Natural killer cell (primary cell): ENCODE results near the gene FAM156A. TPM values are rescaled to one million over a fixed set of nuclear protein-coding genes. Genes with fewer than 3 reads are reported as not detected.

Source experiments
- ATAC-seq, 3 donors: fragments of 150-1000 bp in 2 of 3; fragments of 200-7000 bp in 1 of 3; cut with Tn5 transposase; 1 replicate in 1 of 3; 2 replicates in 2 of 3; pipeline ENCODE4 v1.10.0; 2021; ENCODE audit warnings: mild to moderate bottlenecking in 2 of 3, moderate library complexity in 2 of 3
- DNase-seq, 2 donors: peaks; one replicate each; pipeline versions ENCODE4 v3.0.0 to v3.0.0-alpha.2; 2013 to 2021; ENCODE audit warnings: mixed read lengths in 1 of 2
- H3K27ac ChIP-seq: one replicate; pipeline ENCODE4 v1.5.1; 2013; ENCODE audit warnings: mild to moderate bottlenecking, low read length
- H3K27me3 ChIP-seq: one replicate; pipeline ENCODE4 v1.6.1; 2013; ENCODE audit warnings: low read length; ENCODE audit not compliant: control insufficient read depth, insufficient read depth
- H3K36me3 ChIP-seq: one replicate; pipeline ENCODE4 v1.6.1; 2013; ENCODE audit warnings: low read length; ENCODE audit not compliant: control insufficient read depth, insufficient read depth
- H3K4me1 ChIP-seq: one replicate; pipeline ENCODE4 v1.6.1; 2013; ENCODE audit warnings: low read length; ENCODE audit not compliant: control insufficient read depth, insufficient read depth
- H3K4me3 ChIP-seq: one replicate; pipeline ENCODE4 v1.5.1; 2013; ENCODE audit warnings: low read length
- H3K9me3 ChIP-seq: one replicate; pipeline ENCODE4 v1.6.1; 2013; ENCODE audit warnings: low read length; ENCODE audit not compliant: control insufficient read depth, insufficient read depth
- H3K27ac Mint-ChIP-seq, 2 donors: one replicate each; pipeline ENCODE4 v1.8.0; 2022; ENCODE audit warnings: mild to moderate bottlenecking in 2 of 2, mixed read lengths in 2 of 2, moderate library complexity in 1 of 2
- H3K27me3 Mint-ChIP-seq, 2 donors: one replicate each; pipeline ENCODE4 v1.8.0; 2022; ENCODE audit warnings: low read depth in 2 of 2, mixed read lengths in 2 of 2
- H3K36me3 Mint-ChIP-seq: one replicate; pipeline ENCODE4 v1.8.0; 2022; ENCODE audit warnings: mixed read lengths
- H3K4me1 Mint-ChIP-seq, 2 donors: one replicate each; pipeline ENCODE4 v1.8.0; 2022; ENCODE audit warnings: mixed read lengths in 2 of 2
- H3K4me3 Mint-ChIP-seq: one replicate; pipeline ENCODE4 v1.8.0; 2022; ENCODE audit warnings: mild to moderate bottlenecking, moderate library complexity, mixed read lengths
- H3K9me3 Mint-ChIP-seq, 2 donors: one replicate each; pipeline ENCODE4 v1.8.0; 2022; ENCODE audit warnings: mixed read lengths in 2 of 2
- WGBS: methylation state at CpG from one replicate; pipeline ENCODE4 v1.1.7; 2013; ENCODE audit warnings: missing lambda C conversion rate; ENCODE audit not compliant: insufficient coverage; 5-methylcytosine and 5-hydroxymethylcytosine counted together
- intact Hi-C: fragments of 100-400 bp; cut with micrococcal nuclease; formaldehyde crosslinking; loops from one replicate; pipeline ENCODE4 v1.14.2; 2022
- total RNA-seq, 4 donors: library from RNA; stranded (reverse); fragments of 120-200 nt in 1 of 4; gene quantifications; one replicate each; pipeline versions ENCODE4 v1.2.3 to v1.2.4, GENCODE V29; 2013 to 2022
- TF ChIP-seq, protein P1 (sequence below): fragments of 200-600 bp; IDR thresholded peaks from one replicate; pipeline ENCODE4 v1.8.0; 2022; ENCODE audit warnings: antibody characterized with exemption

The FAM156A gene
- total RNA-seq, 3 donors from 2014 or later (not counting 1 experiment from before 2014, with no cell fraction given), result 16.2 to 19.2 (median 18.7) TPM

DNA sequence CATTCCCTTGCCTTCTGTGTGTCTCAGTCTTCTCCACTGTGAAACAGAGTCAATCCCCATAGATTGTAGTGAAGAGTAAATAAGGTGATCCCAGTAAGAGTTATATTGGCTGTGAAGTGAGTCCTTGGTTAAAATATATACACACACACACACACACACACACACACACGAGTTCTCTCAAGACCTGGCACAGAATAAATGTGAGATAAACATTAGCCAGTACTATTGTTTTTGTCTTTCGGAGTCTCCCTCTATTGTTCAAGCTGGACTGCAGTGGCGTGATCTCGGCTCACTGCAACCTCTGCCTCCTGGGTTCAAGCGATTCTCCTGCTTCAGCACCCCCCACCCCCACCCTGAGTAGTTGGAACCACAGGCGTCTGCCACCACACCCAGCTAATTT, 44.8 kb upstream of the FAM156A start:
- TF ChIP-seq, protein P1, sequence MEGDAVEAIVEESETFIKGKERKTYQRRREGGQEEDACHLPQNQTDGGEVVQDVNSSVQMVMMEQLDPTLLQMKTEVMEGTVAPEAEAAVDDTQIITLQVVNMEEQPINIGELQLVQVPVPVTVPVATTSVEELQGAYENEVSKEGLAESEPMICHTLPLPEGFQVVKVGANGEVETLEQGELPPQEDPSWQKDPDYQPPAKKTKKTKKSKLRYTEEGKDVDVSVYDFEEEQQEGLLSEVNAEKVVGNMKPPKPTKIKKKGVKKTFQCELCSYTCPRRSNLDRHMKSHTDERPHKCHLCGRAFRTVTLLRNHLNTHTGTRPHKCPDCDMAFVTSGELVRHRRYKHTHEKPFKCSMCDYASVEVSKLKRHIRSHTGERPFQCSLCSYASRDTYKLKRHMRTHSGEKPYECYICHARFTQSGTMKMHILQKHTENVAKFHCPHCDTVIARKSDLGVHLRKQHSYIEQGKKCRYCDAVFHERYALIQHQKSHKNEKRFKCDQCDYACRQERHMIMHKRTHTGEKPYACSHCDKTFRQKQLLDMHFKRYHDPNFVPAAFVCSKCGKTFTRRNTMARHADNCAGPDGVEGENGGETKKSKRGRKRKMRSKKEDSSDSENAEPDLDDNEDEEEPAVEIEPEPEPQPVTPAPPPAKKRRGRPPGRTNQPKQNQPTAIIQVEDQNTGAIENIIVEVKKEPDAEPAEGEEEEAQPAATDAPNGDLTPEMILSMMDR, result no peak
- intact Hi-C loops, result no loop called here
- H3K27ac Mint-ChIP-seq, result no peak overlapping the region
- H3K9me3 ChIP-seq, result no peaks in the 10 kb centered on the region
- ATAC-seq (no peak), DNase-seq (no peak)
- no peak overlapping the region for H3K4me3 Mint-ChIP-seq
- H3K36me3 Mint-ChIP-seq, result no peaks in the 10 kb centered on the region
- peaks cover 7% of the 10 kb centered on the region for H3K4me1 ChIP-seq
- WGBS, result 95% methylated on average over 4 of the region's 6 CpGs
- no peaks in the 10 kb centered on the region for H3K9me3 Mint-ChIP-seq
- no peaks in the 10 kb centered on the region for H3K36me3 ChIP-seq
- no peak overlapping the region for H3K4me3 ChIP-seq
- peaks cover 8 to 29% of the 10 kb centered on the region in 2 donors for H3K27me3 Mint-ChIP-seq
- no peak overlapping the region for H3K27ac ChIP-seq
- no peaks in the 10 kb centered on the region for H3K27me3 ChIP-seq
- peaks cover 0 to 6% of the 10 kb centered on the region in 2 donors for H3K4me1 Mint-ChIP-seq

DNA sequence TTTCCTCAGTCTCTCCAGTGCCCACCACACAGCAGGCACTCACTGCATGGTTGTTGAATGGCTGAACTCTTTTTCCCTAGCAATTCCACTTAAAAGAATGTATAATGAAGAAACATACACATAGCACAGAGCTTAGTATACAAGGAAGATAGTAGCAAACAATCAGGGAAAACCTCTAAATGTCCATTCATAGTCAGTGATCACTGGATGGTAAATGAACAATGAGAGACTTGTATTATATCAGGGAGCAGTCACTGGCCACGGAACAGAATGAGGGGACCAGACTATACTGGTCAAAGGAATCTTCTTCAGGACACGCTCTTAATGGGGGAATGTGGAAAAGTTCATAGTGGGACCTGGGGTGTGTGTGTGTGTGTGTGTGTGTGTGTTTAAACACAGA, 43.6 kb upstream of the FAM156A start:
- no peaks in the 10 kb centered on the region for H3K9me3 ChIP-seq
- Mint-ChIP-seq H3K36me3 (no peaks in the 10 kb centered on the region), H3K27me3 (peaks cover 4 to 21% of the 10 kb centered on the region in 2 donors), H3K4me3 (peak overlapping the region; percentile 57), H3K9me3 (no peaks in the 10 kb centered on the region), H3K27ac (no peak overlapping the region), H3K4me1 (peaks cover 0 to 6% of the 10 kb centered on the region in 2 donors)
- DNase-seq, result no peak
- TF ChIP-seq, protein P1, result no peak
- H3K36me3 ChIP-seq, result no peaks in the 10 kb centered on the region
- no peak overlapping the region for H3K27ac ChIP-seq
- intact Hi-C loops, result no loop called here
- WGBS, result 95% methylated on average over 2 of the region's 2 CpGs
- no peak for ATAC-seq
- no peaks in the 10 kb centered on the region for H3K27me3 ChIP-seq
- H3K4me3 ChIP-seq, result no peak overlapping the region
- peaks cover 7% of the 10 kb centered on the region for H3K4me1 ChIP-seq

DNA sequence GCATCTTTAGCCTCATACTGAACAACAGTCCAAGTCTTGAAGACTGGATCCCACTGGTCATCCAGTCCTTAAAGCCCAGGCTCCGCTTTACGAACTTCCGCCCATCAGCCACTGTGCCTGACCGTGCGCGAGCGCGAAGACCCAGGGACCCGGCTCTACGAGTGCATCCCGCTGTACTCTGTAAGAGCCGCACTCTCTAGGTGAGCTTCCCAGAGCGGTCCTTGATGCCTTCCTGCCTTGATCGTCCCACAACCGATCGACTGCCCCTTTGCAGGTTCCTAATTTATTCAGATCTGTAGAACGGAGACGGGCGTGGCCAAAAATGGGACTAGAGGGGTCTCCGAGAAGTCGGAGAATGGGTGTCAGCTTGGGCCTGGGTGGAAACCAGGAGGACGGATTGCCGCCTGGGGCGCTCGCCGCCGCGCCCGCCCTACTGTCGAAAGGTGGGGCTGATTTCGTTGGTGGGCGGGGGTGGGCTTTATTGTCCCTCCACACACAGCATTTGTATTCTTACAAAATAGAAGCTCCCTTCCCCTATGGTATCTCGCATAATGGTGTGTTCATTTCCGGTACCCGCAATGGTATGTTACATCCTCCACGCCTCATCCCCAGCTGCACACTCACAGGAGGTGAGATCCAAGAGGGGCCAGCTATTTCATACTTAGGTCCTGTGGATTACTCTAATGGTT, 42.3 kb upstream of the FAM156A start:
- Histone ChIP-seq H3K36me3 (no peaks in the 10 kb centered on the region), H3K4me3 (peak overlapping the region; percentile 32), H3K27ac (no peak overlapping the region), H3K27me3 (no peaks in the 10 kb centered on the region), H3K4me1 (peaks cover 13% of the 10 kb centered on the region), H3K9me3 (no peaks in the 10 kb centered on the region)
- ATAC-seq (peak; percentile 50 to 58 (median 57)), DNase-seq (peak in 1 of 2 donors; percentile 12)
- Mint-ChIP-seq H3K4me1 (peaks cover 0 to 10% of the 10 kb centered on the region in 2 donors), H3K27me3 (peaks cover 4 to 21% of the 10 kb centered on the region in 2 donors), H3K27ac (peak overlapping the region in 1 of 2 donors; percentile 70), H3K4me3 (peak overlapping the region; percentile 66), H3K36me3 (no peaks in the 10 kb centered on the region), H3K9me3 (no peaks in the 10 kb centered on the region)
- 22% methylated on average over 22 of the region's 36 CpGs for WGBS
- intact Hi-C loops, result no loop called here
- TF ChIP-seq, protein P1, result no peak

DNA sequence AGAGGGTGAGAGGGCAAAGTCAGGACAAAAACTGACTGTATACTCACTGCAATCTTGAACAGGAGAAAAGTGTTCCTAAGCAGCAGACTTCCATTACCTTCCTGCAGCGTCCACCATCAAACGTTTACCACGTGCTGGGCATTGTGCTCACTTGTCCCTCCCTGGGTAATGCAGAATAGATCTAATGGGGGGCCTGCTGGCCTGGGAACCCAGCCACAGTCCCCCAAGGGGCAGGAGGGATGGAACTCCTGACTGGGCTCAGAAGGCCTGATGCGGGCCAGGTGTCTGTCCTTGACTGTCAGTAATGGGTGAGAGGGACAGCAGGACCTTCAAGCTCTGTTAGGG, 37.6 kb upstream of the FAM156A start:
- 23% methylated on average over 4 of the region's 4 CpGs for WGBS
- no peaks in the 10 kb centered on the region for H3K27me3 Mint-ChIP-seq
- H3K27ac Mint-ChIP-seq, result peak overlapping the region; percentile 94 to 96
- DNase-seq (no peak), ATAC-seq (no peak)
- H3K4me1 Mint-ChIP-seq, result peaks cover 13 to 18% of the 10 kb centered on the region in 2 donors
- Histone ChIP-seq H3K4me3 (peak overlapping the region; percentile 83), H3K36me3 (no peaks in the 10 kb centered on the region), H3K27ac (peak overlapping the region; percentile 99), H3K9me3 (no peaks in the 10 kb centered on the region), H3K27me3 (no peaks in the 10 kb centered on the region), H3K4me1 (peaks cover 24% of the 10 kb centered on the region)
- TF ChIP-seq, protein P1, result peak; percentile 11
- intact Hi-C loops, result loop anchor here (1.0 kb wide), 1 partner anchor 422 kb away; no protein-coding TSS in a partner anchor
- H3K9me3 Mint-ChIP-seq, result no peaks in the 10 kb centered on the region
- peak overlapping the region; percentile 94 for H3K4me3 Mint-ChIP-seq
- no peaks in the 10 kb centered on the region for H3K36me3 Mint-ChIP-seq
